H1 (cell line): ENCODE data around the gene RTKN. TPM values are rescaled to one million over a fixed set of nuclear protein-coding genes. Genes with fewer than 3 reads are reported as not detected.

Source experiments
- CTCF ChIA-PET: fragments of 300-600 bp; sonication (Branson Sonifier 250); formaldehyde crosslinking; loops from one replicate; lab custom pipeline; 2021; ENCODE audit not compliant: partially characterized antibody; lab: Charles Lee
- POLR2A ChIA-PET: fragments of 300-600 bp; sonication (Branson Sonifier 250); formaldehyde crosslinking; loops from one replicate; lab custom pipeline; 2021; ENCODE audit warnings: inconsistent platforms; ENCODE audit not compliant: partially characterized antibody; lab: Charles Lee
- DNase-seq, 2 experiments: peaks; one replicate each; pipeline versions ENCODE4 v3.0.0 to v3.0.0-alpha.2; 2010 to 2022; ENCODE audit warnings: low spot score in 2 of 2, low read depth in 1 of 2, mixed read lengths in 1 of 2
- FAIRE-seq: peaks from 2 replicates; lab custom pipeline; 2011; peaks lifted over from hg19 to GRCh38; lab: Jason Lieb, UNC
- H2AFZ ChIP-seq: 2 replicates; pipeline ENCODE4 v1.8.1; 2012; ENCODE audit warnings: low read length, inconsistent platforms
- H2AK5ac ChIP-seq: 2 replicates; pipeline ENCODE4 v1.6.1; 2013; ENCODE audit warnings: low read depth, low read length
- H2BK120ac ChIP-seq: replicated peaks from 2 replicates; pipeline ENCODE3; 2013; ENCODE audit warnings: low read depth, low read length, inconsistent platforms
- H2BK12ac ChIP-seq: 2 replicates; pipeline ENCODE4 v1.6.1; 2013; ENCODE audit warnings: low read depth, low read length
- H2BK15ac ChIP-seq: 2 replicates; pipeline ENCODE4 v1.6.1; 2013; ENCODE audit warnings: low read length
- H2BK20ac ChIP-seq: 2 replicates; pipeline ENCODE4 v1.6.1; 2013; ENCODE audit warnings: low read length
- H2BK5ac ChIP-seq: 2 replicates; pipeline ENCODE4 v1.6.1; 2013; ENCODE audit warnings: low read depth, low read length
- H3K14ac ChIP-seq: 2 replicates; pipeline ENCODE4 v1.6.1; 2013; ENCODE audit warnings: inconsistent platforms; ENCODE audit not compliant: insufficient read length
- H3K18ac ChIP-seq: 2 replicates; pipeline ENCODE4 v1.6.1; 2013; ENCODE audit warnings: low read length; ENCODE audit errors: extremely low read depth
- H3K23ac ChIP-seq: 2 replicates; pipeline ENCODE4 v1.6.1; 2013; ENCODE audit warnings: inconsistent platforms; ENCODE audit not compliant: insufficient read length
- H3K23me2 ChIP-seq: 2 replicates; pipeline ENCODE4 v1.6.1; 2013; ENCODE audit warnings: low read depth, low read length
- H3K27ac ChIP-seq: 2 replicates; pipeline ENCODE4 v1.6.1; 2011; ENCODE audit warnings: low read depth, low read length, inconsistent platforms
- H3K27me3 ChIP-seq, 4 experiments: replicated peaks in 1 of 4; 1 replicate in 1 of 4; 2 replicates in 3 of 4; pipeline versions ENCODE4 v1.6.1 to v1.8.1; 2011 to 2013; ENCODE audit warnings: low read length in 3 of 4, mild to moderate bottlenecking in 3 of 4, inconsistent platforms in 2 of 4, mixed read lengths in 2 of 4, moderate library complexity in 1 of 4; ENCODE audit not compliant: control insufficient read depth in 3 of 4, insufficient read depth in 3 of 4; ENCODE audit errors: extremely low read depth in 1 of 4
- H3K36me3 ChIP-seq, 4 experiments: 2 replicates each; pipeline versions ENCODE4 v1.6.1 to v1.8.1; 2011 to 2013; ENCODE audit warnings: mild to moderate bottlenecking in 4 of 4, low read length in 3 of 4, moderate library complexity in 2 of 4, control low read depth in 1 of 4, inconsistent platforms in 1 of 4; ENCODE audit not compliant: insufficient read depth in 4 of 4, control insufficient read depth in 2 of 4
- H3K4ac ChIP-seq: replicated peaks from 2 replicates; pipeline ENCODE3; 2013; ENCODE audit warnings: low read length, low read depth, mixed read lengths, inconsistent platforms; ENCODE audit not compliant: insufficient read length
- H3K4me1 ChIP-seq, 4 experiments: replicated peaks in 1 of 4; 1 replicate in 1 of 4; 2 replicates in 3 of 4; pipeline versions ENCODE4 v1.6.1 to v1.8.1; 2011 to 2013; ENCODE audit warnings: low read length in 3 of 4, inconsistent platforms in 2 of 4, mixed read lengths in 1 of 4; ENCODE audit not compliant: insufficient read depth in 4 of 4, control insufficient read depth in 3 of 4
- H3K4me2 ChIP-seq, 2 experiments: 2 replicates each; pipeline versions ENCODE4 v1.6.1 to v1.8.1; 2011 to 2013; ENCODE audit warnings: low read depth in 2 of 2, low read length in 2 of 2, control low read depth in 1 of 2, inconsistent platforms in 1 of 2, mild to moderate bottlenecking in 1 of 2; ENCODE audit not compliant: insufficient read depth in 1 of 2
- H3K4me3 ChIP-seq, 4 experiments: fragments of 200-600, 300-600 bp in 1 of 4; sonication (generic), shearing (Covaris generic), sonication (Bioruptor Twin) in 1 of 4; 2 replicates each; pipeline versions ENCODE4 v1.5.1 to v1.8.1; 2011 to 2016; ENCODE audit warnings: low read length in 4 of 4, low read depth in 3 of 4, control low read depth in 2 of 4, inconsistent platforms in 2 of 4, mild to moderate bottlenecking in 2 of 4, mixed read lengths in 1 of 4, moderate library complexity in 1 of 4; ENCODE audit not compliant: insufficient read depth in 2 of 4; ENCODE audit errors: extremely low read depth in 1 of 4
- H3K56ac ChIP-seq: replicated peaks from 2 replicates; pipeline ENCODE3; 2013; ENCODE audit warnings: low read depth, mild to moderate bottlenecking, mixed read lengths, low read length, inconsistent platforms; ENCODE audit not compliant: insufficient read length
- H3K79me1 ChIP-seq: 2 replicates; pipeline ENCODE4 v1.6.1; 2013; ENCODE audit warnings: low read depth, low read length, control low read depth
- H3K79me2 ChIP-seq, 2 experiments: 2 replicates each; pipeline versions ENCODE4 v1.6.1 to v1.8.1; 2012 to 2013; ENCODE audit warnings: low read length in 2 of 2, mild to moderate bottlenecking in 2 of 2, inconsistent platforms in 1 of 2; ENCODE audit not compliant: insufficient read depth in 2 of 2, control insufficient read depth in 1 of 2
- H3K9ac ChIP-seq, 4 experiments: replicated peaks in 1 of 4; 1 replicate in 1 of 4; 2 replicates in 3 of 4; pipeline versions ENCODE4 v1.6.1 to v1.8.1; 2011 to 2013; ENCODE audit warnings: low read depth in 3 of 4, low read length in 3 of 4, control low read depth in 2 of 4, mild to moderate bottlenecking in 2 of 4, moderate library complexity in 2 of 4, inconsistent platforms in 1 of 4; ENCODE audit errors: extremely low read depth in 1 of 4
- H3K9me3 ChIP-seq, 2 experiments: 2 replicates each; pipeline versions ENCODE4 v1.6.1 to v1.8.1; 2012 to 2013; ENCODE audit warnings: mild to moderate bottlenecking in 2 of 2, moderate library complexity in 2 of 2, control low read depth in 1 of 2, inconsistent platforms in 1 of 2, low read depth in 1 of 2, low read length in 1 of 2, mixed read lengths in 1 of 2; ENCODE audit not compliant: insufficient read depth in 2 of 2
- H4K20me1 ChIP-seq, 2 experiments: replicated peaks in 1 of 2; 2 replicates each; pipeline versions ENCODE3 to v1.8.1; 2011 to 2013; ENCODE audit warnings: inconsistent platforms in 2 of 2, low read length in 2 of 2, mild to moderate bottlenecking in 1 of 2; ENCODE audit not compliant: insufficient read depth in 2 of 2, control insufficient read depth in 1 of 2
- H4K5ac ChIP-seq: 2 replicates; pipeline ENCODE4 v1.6.1; 2013; ENCODE audit warnings: low read length, low read depth, mixed read lengths, inconsistent platforms; ENCODE audit not compliant: insufficient read length
- H4K8ac ChIP-seq: 2 replicates; pipeline ENCODE4 v1.8.0; 2013; ENCODE audit warnings: mild to moderate bottlenecking, moderate library complexity, low read length, inconsistent platforms; ENCODE audit not compliant: insufficient read depth; ENCODE audit errors: extremely low read depth
- H4K91ac ChIP-seq: replicated peaks from 2 replicates; pipeline ENCODE3; 2013; ENCODE audit warnings: low read length, mixed read lengths, inconsistent platforms; ENCODE audit not compliant: insufficient read length
- E2F6 ChIP-seq: IDR thresholded peaks from 2 replicates; pipeline ENCODE4 v1.6.1; 2012; ENCODE audit warnings: inconsistent platforms
- POLR2A ChIP-seq, 2 experiments: IDR thresholded peaks; 1 replicate in 1 of 2; 2 replicates in 1 of 2; pipeline ENCODE4 v1.6.1; 2011; ENCODE audit warnings: low read depth in 2 of 2, low read length in 2 of 2, mild to moderate bottlenecking in 2 of 2; ENCODE audit errors: control extremely low read depth in 1 of 2
- POLR2AphosphoS5 ChIP-seq: IDR thresholded peaks from 2 replicates; pipeline ENCODE4 v1.6.1; 2011; ENCODE audit warnings: low read depth, low read length
- WGBS, 2 experiments: shearing (Covaris generic) in 1 of 2; methylation state at CpG; one replicate each; pipeline versions ENCODE4 v1.1.6 to v1.1.7; 2013 to 2015; ENCODE audit warnings: low lambda C conversion rate in 2 of 2, mixed read lengths in 2 of 2, inconsistent platforms in 1 of 2, low coverage in 1 of 2, missing lambda C conversion rate in 1 of 2; ENCODE audit not compliant: insufficient replicate concordance in 2 of 2, insufficient coverage in 1 of 2, insufficient read length in 1 of 2; ENCODE audit errors: extremely low coverage in 1 of 2, missing lambda C conversion rate in 1 of 2; 5-methylcytosine and 5-hydroxymethylcytosine counted together
- polyA plus RNA-seq, 7 experiments: library from polyadenylated mRNA; depleted of rRNA in 3 of 7; stranded (reverse) in 5 of 7; unstranded in 2 of 7; fragments of >200 nt in 5 of 7; fragments of 200-250 nt in 2 of 7; gene quantifications; 1 replicate in 5 of 7; 2 replicates in 1 of 7; 4 replicates in 1 of 7; pipeline versions ENCODE4 v1.2.1 to v1.2.3, GENCODE V29; 2011 to 2013; ENCODE audit warnings: missing spikeins in 2 of 7, mixed read lengths in 2 of 7
- total RNA-seq: library from RNA; stranded (reverse); fragmentation: NEBNext Ultra II Directional; extraction: Animal tissue kit (Norgen Biotek cat#: 25700); gene quantifications from 2 replicates; pipeline ENCODE4 v1.2.1, GENCODE V29; 2021

RTKN gene
- total and polyA plus RNA-seq, 2 of the 8 experiments (the other 6 are each of a cell fraction or from before 2014, with no cell fraction given): 40.2 to 54.1 TPM

- FAIRE-seq (no peak), DNase-seq (no peak)
- Histone ChIP-seq H3K4ac (no peak overlapping the region), H3K4me3 (no peak overlapping the region), H3K23me2 (peaks cover 10% of the 10 kb centered on the region), H2BK5ac (no peak overlapping the region), H2BK120ac (no peak overlapping the region), H2BK15ac (no peak overlapping the region), H2BK20ac (no peak overlapping the region), H3K18ac (no peak overlapping the region), H4K8ac (no peak overlapping the region), H2AFZ (no peak overlapping the region), H3K9ac (no peak overlapping the region), H2BK12ac (no peak overlapping the region), H3K4me2 (no peak overlapping the region), H4K5ac (no peak overlapping the region), H3K4me1 (peaks cover 0 to 5% (median 3%) of the 10 kb centered on the region in 4 experiments; a peak in 3 of 7 replicates), H3K27me3 (0 out of 7 replicates have a peak, but pooled peaks cover 0 to 2% (median 0%) of the 10 kb centered on the region in 4 experiments), H2AK5ac (no peak overlapping the region), H3K36me3 (peaks cover 12 to 56% (median 39%) of the 10 kb centered on the region in 4 experiments; a peak in 7 of 8 replicates), H3K9me3 (no peaks in the 10 kb centered on the region), H3K14ac (no peak overlapping the region), H4K91ac (no peak overlapping the region), H3K79me2 (no peaks in the 10 kb centered on the region), H3K79me1 (peaks cover 4% of the 10 kb centered on the region; the same call in 1 of the 2 replicates), H3K23ac (no peak overlapping the region), H3K27ac (no peak overlapping the region), H3K56ac (no peak overlapping the region), H4K20me1 (peaks cover 1 to 18% of the 10 kb centered on the region in 2 experiments)
- 87% methylated on average over 5 of the region's 5 CpGs; no CpG with 5 or more reads in 1 of the 2 experiments for WGBS, 2 experiments
- POLR2A ChIA-PET: interaction anchor here (0.6 to 5.5 kb wide), 12 partner anchors 7 to 78 kb away, joined by 3 to 42 read pairs (median 5); partner anchors contain the start of genes CCDC142, MRPL53, TTC31 and WBP1
- no peak for TF ChIP-seq E2F6
- peak; percentile 31; the same call in 1 of the 2 replicates for TF ChIP-seq POLR2AphosphoS5
- peak in 1 of 2 experiments; percentile 24; a peak in 1 of 3 replicates for TF ChIP-seq POLR2A (IDR thresholded peaks at IDR 0.05; ENCODE audit: control extremely low read depth in 1 of 2, low read depth in 2 of 2, low read length in 2 of 2)
- CTCF ChIA-PET: interaction anchor here (0.6 to 0.9 kb wide), 2 partner anchors 14 to 47 kb away, joined by 3 read pairs; partner anchors contain the start of gene MRPL53
These were observed 16.7 kb downstream of the RTKN start for GRCh38 chr2:74424995-74425406.
